Mesendoderm (in vitro differentiated cells): ENCODE results near the gene C11orf24.

Experiments
- DNase-seq: peaks from one replicate; pipeline ENCODE4 v3.0.0; 2013
- H2AK5ac ChIP-seq: 2 replicates; pipeline ENCODE4 v1.6.1; 2013; ENCODE audit warnings: low read length, inconsistent platforms
- H2BK120ac ChIP-seq: 2 replicates; pipeline ENCODE4 v1.6.1; 2013; ENCODE audit warnings: low read depth, mild to moderate bottlenecking, low read length, moderate library complexity, mixed read lengths
- H2BK15ac ChIP-seq: replicated peaks from 2 replicates; pipeline ENCODE4 v1.6.1; 2013; ENCODE audit warnings: low read depth, mild to moderate bottlenecking, moderate library complexity
- H2BK5ac ChIP-seq: 2 replicates; pipeline ENCODE4 v1.6.1; 2013; ENCODE audit warnings: low read length, inconsistent platforms
- H3K18ac ChIP-seq: 2 replicates; pipeline ENCODE4 v1.6.1; 2013; ENCODE audit warnings: mild to moderate bottlenecking, low read length, mixed read lengths
- H3K23ac ChIP-seq: one replicate; pipeline ENCODE4 v1.6.1; 2013; ENCODE audit warnings: low read length
- H3K27ac ChIP-seq: 2 replicates; pipeline ENCODE4 v1.5.1; 2013; ENCODE audit warnings: low read depth, mild to moderate bottlenecking, inconsistent platforms, low read length, moderate library complexity
- H3K27me3 ChIP-seq: 2 replicates; pipeline ENCODE4 v1.6.1; 2013; ENCODE audit warnings: low read length, control low read depth, mild to moderate bottlenecking, inconsistent platforms; ENCODE audit not compliant: insufficient read depth, poor library complexity
- H3K36me3 ChIP-seq: 2 replicates; pipeline ENCODE4 v1.6.1; 2013; ENCODE audit warnings: low read length, inconsistent platforms; ENCODE audit not compliant: control insufficient read depth, insufficient read depth
- H3K4ac ChIP-seq: one replicate; pipeline ENCODE4 v1.6.1; 2013; ENCODE audit warnings: low read depth, mild to moderate bottlenecking, low read length, moderate library complexity
- H3K4me1 ChIP-seq: 2 replicates; pipeline ENCODE4 v1.6.1; 2013; ENCODE audit warnings: low read depth, low read length, inconsistent platforms; ENCODE audit not compliant: control insufficient read depth
- H3K4me2 ChIP-seq: 2 replicates; pipeline ENCODE4 v1.6.1; 2013; ENCODE audit warnings: low read length
- H3K4me3 ChIP-seq: 2 replicates; pipeline ENCODE4 v1.5.1; 2013; ENCODE audit warnings: mild to moderate bottlenecking, low read length
- H3K56ac ChIP-seq: one replicate; pipeline ENCODE4 v1.6.1; 2013; ENCODE audit warnings: low read length
- H3K79me1 ChIP-seq: 2 replicates; pipeline ENCODE4 v1.6.1; 2013; ENCODE audit warnings: low read length, inconsistent platforms
- H3K79me2 ChIP-seq: 2 replicates; pipeline ENCODE4 v1.6.1; 2013; ENCODE audit warnings: mild to moderate bottlenecking, low read length; ENCODE audit not compliant: control insufficient read depth, insufficient read depth
- H3K9ac ChIP-seq: 2 replicates; pipeline ENCODE4 v1.6.1; 2013; ENCODE audit warnings: low read length, inconsistent platforms
- H4K5ac ChIP-seq: one replicate; pipeline ENCODE4 v1.6.1; 2013; ENCODE audit warnings: low read length
- H4K8ac ChIP-seq: one replicate; pipeline ENCODE4 v1.6.1; 2013; ENCODE audit warnings: low read depth, mild to moderate bottlenecking, control low read depth, low read length, moderate library complexity
- WGBS: extraction: QIAGEN DNeasy Blood & Tissue Kit; methylation state at CpG from one replicate; pipeline ENCODE4 v1.1.7; 2013; ENCODE audit warnings: low lambda C conversion rate, missing lambda C conversion rate; ENCODE audit not compliant: insufficient coverage; ENCODE audit errors: extremely low coverage; 5-methylcytosine and 5-hydroxymethylcytosine counted together

C11orf24 gene

DNA sequence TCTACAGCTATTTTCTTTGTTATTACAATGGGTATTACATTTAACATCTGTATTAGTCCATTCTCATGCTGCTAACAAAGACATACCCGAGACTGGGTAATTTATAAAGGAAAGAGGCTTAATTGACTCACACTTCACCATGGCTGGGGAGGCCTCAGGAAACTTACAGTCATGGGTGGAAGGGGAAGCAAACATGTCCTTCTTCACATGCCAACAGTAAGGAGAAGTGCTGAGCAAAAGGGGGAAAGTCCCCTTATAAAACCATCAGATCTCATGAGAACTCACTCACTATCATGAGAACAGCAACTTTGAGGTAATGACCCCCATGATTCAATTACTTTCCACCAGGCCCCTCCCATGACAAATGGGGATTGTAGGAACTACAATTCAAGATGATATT is 42.2 kb downstream of the C11orf24 start:
- no peak overlapping the region for H3K23ac ChIP-seq
- H3K79me1 ChIP-seq: no peaks in the 10 kb centered on the region
- H3K9ac ChIP-seq: no peak overlapping the region
- H2BK5ac ChIP-seq: no peak overlapping the region
- H3K4ac ChIP-seq: no peak overlapping the region
- H3K79me2 ChIP-seq: no peaks in the 10 kb centered on the region
- H3K56ac ChIP-seq: no peak overlapping the region
- no CpG with 5 or more reads among the region's 1 CpG for WGBS
- H2BK15ac ChIP-seq: no peak overlapping the region
- no peak overlapping the region for H3K4me2 ChIP-seq
- no peak overlapping the region for H3K4me3 ChIP-seq
- H2AK5ac ChIP-seq: no peak overlapping the region
- H4K8ac ChIP-seq: no peak overlapping the region
- no peaks in the 10 kb centered on the region for H3K27me3 ChIP-seq
- no peak overlapping the region for H3K27ac ChIP-seq
- H3K36me3 ChIP-seq: no peaks in the 10 kb centered on the region
- no peaks in the 10 kb centered on the region for H3K4me1 ChIP-seq
- H3K18ac ChIP-seq: no peak overlapping the region
- no peak for DNase-seq
- H4K5ac ChIP-seq: no peak overlapping the region
- no peak overlapping the region for H2BK120ac ChIP-seq

DNA sequence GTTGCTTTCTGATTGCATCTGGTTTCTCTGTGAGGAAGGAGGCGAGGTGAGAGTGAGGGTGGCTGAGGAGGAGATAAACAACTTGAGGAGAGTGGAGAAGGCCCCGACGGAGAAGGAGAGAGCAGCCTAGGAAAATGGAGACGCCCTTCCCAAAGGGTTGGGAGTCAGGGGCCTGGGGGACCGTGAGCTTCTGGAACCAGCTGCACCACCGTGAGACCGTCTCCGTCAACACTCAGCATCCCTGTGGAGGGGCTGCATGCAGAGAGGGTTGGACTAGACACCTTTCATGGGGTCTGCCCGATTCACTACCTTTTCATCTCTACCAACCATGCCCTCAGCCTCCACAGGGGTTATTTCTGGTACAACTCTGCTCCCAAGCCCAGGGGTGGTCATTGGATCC is 45.4 kb downstream of the C11orf24 start:
- H3K27ac ChIP-seq: no peak overlapping the region
- no peaks in the 10 kb centered on the region for H3K27me3 ChIP-seq
- no peak overlapping the region for H3K18ac ChIP-seq
- H3K4ac ChIP-seq: no peak overlapping the region
- no peak overlapping the region for H2BK15ac ChIP-seq
- no peaks in the 10 kb centered on the region for H3K79me1 ChIP-seq
- DNase-seq: no peak
- no peaks in the 10 kb centered on the region for H3K36me3 ChIP-seq
- no CpG with 5 or more reads among the region's 9 CpGs for WGBS
- no peak overlapping the region for H3K4me3 ChIP-seq
- H3K4me1 ChIP-seq: no peaks in the 10 kb centered on the region
- H3K79me2 ChIP-seq: no peaks in the 10 kb centered on the region
- no peak overlapping the region for H2BK5ac ChIP-seq
- H4K5ac ChIP-seq: no peak overlapping the region
- H3K9ac ChIP-seq: no peak overlapping the region
- H3K4me2 ChIP-seq: no peak overlapping the region
- H3K23ac ChIP-seq: no peak overlapping the region
- no peak overlapping the region for H4K8ac ChIP-seq
- H3K56ac ChIP-seq: no peak overlapping the region
- no peak overlapping the region for H2BK120ac ChIP-seq
- no peak overlapping the region for H2AK5ac ChIP-seq

DNA sequence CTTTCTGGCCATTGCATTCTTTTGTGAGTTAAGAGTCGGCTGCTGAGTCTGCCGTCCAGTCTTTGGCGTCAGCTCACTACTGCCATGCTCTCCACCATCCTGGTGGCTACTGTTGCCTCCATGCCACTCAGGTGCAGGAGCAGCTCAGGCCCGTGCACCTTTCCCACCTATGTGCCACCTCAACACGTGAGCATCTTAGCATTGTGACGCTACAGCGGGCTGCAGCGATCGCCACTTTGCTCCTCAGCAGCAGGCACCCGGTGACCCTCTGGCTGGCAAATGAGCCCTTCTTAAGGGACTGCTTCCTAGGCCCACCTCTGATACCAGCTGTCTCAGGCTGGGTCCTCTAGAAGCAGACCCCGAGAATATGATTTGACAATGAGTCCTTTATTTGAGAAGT is 47.2 kb downstream of the C11orf24 start:
- no peak for DNase-seq
- Histone ChIP-seq H3K4ac (no peak overlapping the region), H3K4me2 (no peak overlapping the region), H2BK120ac (no peak overlapping the region), H3K27ac (no peak overlapping the region), H4K5ac (no peak overlapping the region), H3K27me3 (no peaks in the 10 kb centered on the region), H2BK15ac (no peak overlapping the region), H3K79me1 (no peaks in the 10 kb centered on the region), H2AK5ac (no peak overlapping the region), H3K23ac (no peak overlapping the region), H3K79me2 (no peaks in the 10 kb centered on the region), H3K36me3 (no peaks in the 10 kb centered on the region), H3K56ac (no peak overlapping the region), H4K8ac (no peak overlapping the region), H3K4me3 (no peak overlapping the region), H3K9ac (no peak overlapping the region), H3K4me1 (no peaks in the 10 kb centered on the region), H2BK5ac (no peak overlapping the region), H3K18ac (no peak overlapping the region)
- WGBS: no CpG with 5 or more reads among the region's 11 CpGs

DNA sequence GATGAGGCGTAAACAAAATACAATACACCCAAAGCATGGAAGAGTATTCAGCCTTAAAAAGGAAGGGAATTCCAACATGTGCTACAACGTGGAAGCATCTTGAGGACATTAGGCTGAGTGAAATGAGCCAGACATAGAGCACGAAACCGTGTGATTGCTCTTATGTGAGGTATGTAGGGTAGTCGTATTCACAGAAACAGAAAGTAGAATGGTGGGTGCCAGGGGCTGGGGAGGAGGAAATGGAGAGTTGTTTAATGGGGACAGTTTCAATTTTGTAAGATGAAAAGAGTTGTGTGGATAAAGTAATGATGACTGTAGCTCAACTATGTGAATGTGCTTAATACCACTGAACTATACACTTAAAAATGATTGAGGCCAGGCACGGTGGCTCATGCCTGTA is 48.5 kb downstream of the C11orf24 start:
- H2BK15ac ChIP-seq: no peak overlapping the region
- H3K27ac ChIP-seq: no peak overlapping the region
- no peak overlapping the region for H3K4ac ChIP-seq
- H3K79me2 ChIP-seq: no peaks in the 10 kb centered on the region
- no peak overlapping the region for H2BK5ac ChIP-seq
- WGBS: no CpG with 5 or more reads among the region's 6 CpGs
- H2AK5ac ChIP-seq: no peak overlapping the region
- no peaks in the 10 kb centered on the region for H3K27me3 ChIP-seq
- no peak overlapping the region for H3K23ac ChIP-seq
- no peak overlapping the region for H3K18ac ChIP-seq
- no peak overlapping the region for H2BK120ac ChIP-seq
- H3K9ac ChIP-seq: no peak overlapping the region
- no peaks in the 10 kb centered on the region for H3K79me1 ChIP-seq
- H3K4me1 ChIP-seq: no peaks in the 10 kb centered on the region
- no peak overlapping the region for H3K4me3 ChIP-seq
- H3K36me3 ChIP-seq: no peaks in the 10 kb centered on the region
- no peak overlapping the region for H4K8ac ChIP-seq
- no peak for DNase-seq
- no peak overlapping the region for H4K5ac ChIP-seq
- H3K4me2 ChIP-seq: no peak overlapping the region
- no peak overlapping the region for H3K56ac ChIP-seq

DNA sequence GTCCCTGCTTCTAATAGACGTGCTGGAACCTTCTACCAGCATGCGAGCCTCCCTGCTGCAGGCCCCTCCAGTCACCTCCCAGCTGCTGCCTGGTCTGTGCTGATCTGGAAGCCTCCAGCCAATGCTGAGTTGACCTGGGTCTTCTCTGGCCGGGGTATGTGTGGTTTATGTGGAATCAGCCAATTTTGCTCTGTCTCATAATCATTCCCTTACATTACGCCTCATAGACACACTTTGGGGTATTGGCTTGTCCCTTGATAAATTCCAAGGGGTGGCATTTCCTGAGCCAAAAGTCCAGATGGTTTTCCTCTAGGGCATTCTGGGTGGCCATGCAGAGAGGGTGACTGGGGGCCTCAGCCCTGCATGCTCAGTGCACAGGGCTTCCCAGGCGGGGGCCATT is 50.4 kb downstream of the C11orf24 start:
- Histone ChIP-seq H3K79me2 (no peaks in the 10 kb centered on the region), H3K23ac (no peak overlapping the region), H4K5ac (no peak overlapping the region), H3K4me3 (no peak overlapping the region), H3K36me3 (no peaks in the 10 kb centered on the region), H3K27ac (no peak overlapping the region), H2BK5ac (no peak overlapping the region), H3K56ac (no peak overlapping the region), H3K79me1 (no peaks in the 10 kb centered on the region), H2BK15ac (no peak overlapping the region), H2BK120ac (no peak overlapping the region), H2AK5ac (no peak overlapping the region), H3K18ac (no peak overlapping the region), H3K4me2 (no peak overlapping the region), H3K9ac (no peak overlapping the region), H3K4ac (no peak overlapping the region), H3K27me3 (no peaks in the 10 kb centered on the region), H3K4me1 (no peaks in the 10 kb centered on the region), H4K8ac (no peak overlapping the region)
- DNase-seq: no peak
- WGBS: no CpG with 5 or more reads among the region's 5 CpGs

DNA sequence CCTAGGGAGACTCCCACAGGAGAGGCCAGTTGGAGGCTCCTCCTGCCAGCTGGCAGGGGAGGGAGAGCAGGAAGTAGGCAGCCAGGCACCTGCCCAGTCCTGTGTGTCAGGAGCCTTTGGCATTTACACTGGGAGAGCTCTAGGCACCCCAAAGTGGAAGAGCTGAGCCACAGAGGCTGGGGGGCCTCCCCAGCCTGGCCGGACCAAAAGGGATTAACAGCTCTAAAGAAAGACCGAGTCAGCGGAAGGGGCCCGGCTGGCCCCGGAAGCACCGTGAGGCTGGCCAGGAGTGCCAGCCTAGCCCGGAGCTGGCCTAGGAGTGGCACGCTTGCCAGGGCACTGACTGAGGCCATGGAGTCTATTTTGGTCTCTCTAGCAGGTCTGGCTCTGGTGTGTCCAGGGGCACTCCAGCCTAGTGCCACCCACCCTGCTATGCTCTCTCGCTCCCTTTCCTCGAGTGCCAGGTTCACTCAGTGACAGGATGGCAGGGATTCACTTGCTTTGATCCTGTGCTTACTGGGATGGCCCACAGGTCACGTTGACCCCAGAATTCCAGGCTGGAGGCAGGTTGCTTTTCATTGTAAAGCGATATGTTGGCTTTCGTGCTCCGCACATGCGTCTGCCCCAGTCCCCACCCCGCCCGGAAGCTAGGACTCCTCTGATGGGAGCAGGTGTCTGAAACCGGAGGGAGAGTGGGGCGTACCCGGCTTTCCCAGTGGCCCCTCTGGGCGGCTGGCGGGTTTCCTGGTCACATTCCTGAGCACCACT is 55.4 kb downstream of the C11orf24 start:
- Histone ChIP-seq H4K8ac (no peak overlapping the region), H3K4me3 (no peak overlapping the region), H3K27me3 (no peaks in the 10 kb centered on the region), H3K79me2 (peaks cover 11% of the 10 kb centered on the region), H3K79me1 (peaks cover 2% of the 10 kb centered on the region), H3K23ac (no peak overlapping the region), H3K9ac (no peak overlapping the region), H3K56ac (no peak overlapping the region), H3K27ac (no peak overlapping the region), H4K5ac (no peak overlapping the region), H3K4me2 (no peak overlapping the region), H3K4ac (no peak overlapping the region), H2BK120ac (no peak overlapping the region), H3K4me1 (no peaks in the 10 kb centered on the region), H3K36me3 (no peaks in the 10 kb centered on the region), H2BK15ac (no peak overlapping the region), H2AK5ac (no peak overlapping the region), H2BK5ac (no peak overlapping the region), H3K18ac (no peak overlapping the region)
- no peak for DNase-seq
- no CpG with 5 or more reads among the region's 22 CpGs for WGBS
